ENCODE results near the gene CEP164. TPM values are rescaled to one million over a fixed set of nuclear protein-coding genes. Genes with fewer than 3 reads are reported as not detected.

Gene CEP164
- total and polyA plus RNA-seq, 2 of the 4 experiments (the other 2 are of a cell fraction), result 23.3 to 26.9 TPM

DNA sequence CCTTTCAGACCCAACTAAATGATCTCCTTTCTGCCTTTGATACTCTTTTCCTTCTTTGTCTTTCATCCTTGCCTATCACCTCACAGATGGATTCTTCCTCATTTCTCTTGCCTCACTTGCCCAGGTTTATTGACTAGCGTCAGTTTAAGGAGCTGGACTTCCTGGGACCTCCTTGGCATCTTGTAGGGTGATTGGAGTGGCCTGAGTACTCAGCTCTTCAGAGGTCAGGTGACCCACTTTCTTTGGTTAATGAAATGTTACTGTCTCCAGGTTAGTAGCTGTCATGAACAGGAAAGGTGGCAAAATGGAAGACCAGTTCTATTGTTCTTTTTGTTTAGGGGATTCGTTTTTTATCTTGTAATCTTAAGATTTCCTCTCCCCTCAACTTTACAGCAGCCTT is 41.1 kb upstream of the CEP164 start:
- WGBS, 2 experiments (ENCODE audit: extremely low coverage in 2 of 2, insufficient read length in 1 of 2), result no CpG with 5 or more reads among the region's 2 CpGs
- peaks cover 52% of the 10 kb centered on the region for H3K36me3 ChIP-seq (ENCODE audit: control insufficient read depth, insufficient read depth, low read length)
- DNase-seq, result no peak
- H3K27me3 ChIP-seq (ENCODE audit: control insufficient read depth, insufficient read depth, low read length), result no peaks in the 10 kb centered on the region
- H2BK5ac ChIP-seq (ENCODE audit: low read depth, low read length, poor library complexity, severe bottlenecking), result no peak overlapping the region
- H2AK9ac ChIP-seq (replicated peaks; ENCODE audit: low read depth, low read length, poor library complexity), result no peak overlapping the region
- ChIA-PET CTCF (interaction anchor here (0.6 kb wide), 1 partner anchor 1709 kb away, joined by 3 read pairs; no protein-coding TSS in a partner anchor), POLR2A (ENCODE audit: unreplicated experiment) (no interaction called here)
- H2AK5ac ChIP-seq (ENCODE audit: low read depth, low read length), result no peak overlapping the region
- H3K9me3 ChIP-seq (ENCODE audit: control insufficient read depth, insufficient read depth, low read length), result no peaks in the 10 kb centered on the region
- H3K9ac ChIP-seq (ENCODE audit: low read depth, low read length), result no peak overlapping the region
- no peak overlapping the region for H3K23ac ChIP-seq (ENCODE audit: low read depth, low read length)
- peaks cover 7% of the 10 kb centered on the region for H3K4me1 ChIP-seq (ENCODE audit: control insufficient read depth, insufficient read depth, low read length)
- no peaks in the 10 kb centered on the region for H4K20me1 ChIP-seq (ENCODE audit: insufficient read depth, low read length)
- H3K4ac ChIP-seq (ENCODE audit: low read depth, low read length), result no peak overlapping the region
- no peak overlapping the region for H3K27ac ChIP-seq (ENCODE audit: insufficient read depth, low read length)
- BruUV-seq (replicated peaks), result no TSS peak
- H3K18ac ChIP-seq (ENCODE audit: low read depth, low read length), result no peak overlapping the region
- H4K91ac ChIP-seq (ENCODE audit: insufficient read depth, low read depth, low read length), result no peak overlapping the region
- no peak overlapping the region for H4K5ac ChIP-seq (ENCODE audit: low read depth, low read length)
- no peak overlapping the region for H2BK20ac ChIP-seq (ENCODE audit: low read depth, low read length)
- no peak overlapping the region for H3K4me3 ChIP-seq (ENCODE audit: insufficient read depth, low read depth, low read length)
- peaks cover 21% of the 10 kb centered on the region for H3K9me1 ChIP-seq (ENCODE audit: insufficient read depth, low read length)
- no peak overlapping the region for H3K4me2 ChIP-seq (ENCODE audit: low read depth, low read length)
- no peak overlapping the region for H3K14ac ChIP-seq (replicated peaks; ENCODE audit: low read depth, low read length)
- H3K56ac ChIP-seq (ENCODE audit: extremely low read depth, insufficient read depth, low read length), result no peak overlapping the region
- in situ Hi-C loops (cut with MboI; ENCODE audit: low sequenced_read_pairs) (no loop called here), intact Hi-C loops (cut with micrococcal nuclease) (no loop called here), dilution Hi-C loops (cut with HindIII; ENCODE audit: low sequenced_read_pairs, unreplicated experiment) (no loop called here)
- no peak overlapping the region for H2BK120ac ChIP-seq (ENCODE audit: low read depth, low read length)
- no peak for ATAC-seq (ENCODE audit: low read depth)
- no peak overlapping the region for H4K8ac ChIP-seq (ENCODE audit: low read depth in 2 of 2, low read length in 2 of 2)
- TF ChIP-seq NFE2L2 (IDR thresholded peaks at IDR 0.05; ENCODE audit: low read depth, low read length) (no peak), RCOR1 (IDR thresholded peaks at IDR 0.05; ENCODE audit: insufficient replicate concordance, low read length) (no peak), FOS (IDR thresholded peaks at IDR 0.05; ENCODE audit: low read depth, low read length) (no peak), MAZ (IDR thresholded peaks at IDR 0.05; ENCODE audit: borderline replicate concordance, low read depth, low read length) (no peak), SMC3 (IDR thresholded peaks at IDR 0.05; ENCODE audit: low read depth, low read length) (no peak)
- TF ChIP-seq, protein P1, sequence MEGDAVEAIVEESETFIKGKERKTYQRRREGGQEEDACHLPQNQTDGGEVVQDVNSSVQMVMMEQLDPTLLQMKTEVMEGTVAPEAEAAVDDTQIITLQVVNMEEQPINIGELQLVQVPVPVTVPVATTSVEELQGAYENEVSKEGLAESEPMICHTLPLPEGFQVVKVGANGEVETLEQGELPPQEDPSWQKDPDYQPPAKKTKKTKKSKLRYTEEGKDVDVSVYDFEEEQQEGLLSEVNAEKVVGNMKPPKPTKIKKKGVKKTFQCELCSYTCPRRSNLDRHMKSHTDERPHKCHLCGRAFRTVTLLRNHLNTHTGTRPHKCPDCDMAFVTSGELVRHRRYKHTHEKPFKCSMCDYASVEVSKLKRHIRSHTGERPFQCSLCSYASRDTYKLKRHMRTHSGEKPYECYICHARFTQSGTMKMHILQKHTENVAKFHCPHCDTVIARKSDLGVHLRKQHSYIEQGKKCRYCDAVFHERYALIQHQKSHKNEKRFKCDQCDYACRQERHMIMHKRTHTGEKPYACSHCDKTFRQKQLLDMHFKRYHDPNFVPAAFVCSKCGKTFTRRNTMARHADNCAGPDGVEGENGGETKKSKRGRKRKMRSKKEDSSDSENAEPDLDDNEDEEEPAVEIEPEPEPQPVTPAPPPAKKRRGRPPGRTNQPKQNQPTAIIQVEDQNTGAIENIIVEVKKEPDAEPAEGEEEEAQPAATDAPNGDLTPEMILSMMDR (conservative IDR thresholded peaks at IDR 0.05; ENCODE audit: low read depth, low read length), result no peak
- no peak overlapping the region for H2BK15ac ChIP-seq (ENCODE audit: low read depth, low read length)
- peaks cover 5 to 7% of the 10 kb centered on the region in 2 experiments for H3K79me1 ChIP-seq (ENCODE audit: low read depth in 1 of 2, low read length in 2 of 2)
- H2AFZ ChIP-seq (replicated peaks; ENCODE audit: low read length, poor library complexity), result no peak overlapping the region

Data from IMR-90 (cell line).